Motor neuron (in vitro differentiated cells): ENCODE measurements around the gene CEP55. TPM values are rescaled to one million over a fixed set of nuclear protein-coding genes. Genes with fewer than 3 reads are reported as not detected.

ENCODE experiments used
- ATAC-seq, 8 experiments: fragments of 200-7000 bp; cut with Tn5 transposase; replicated peaks in 6 of 8; 2 replicates each; pipeline ENCODE4 v1.8.0; 2021; ENCODE audit warnings: mild to moderate bottlenecking in 8 of 8, moderate library complexity in 8 of 8
- H3K27ac ChIP-seq, 2 donors: fragments of 250-450 bp; sonication (Bioruptor Pico); 2 replicates each; pipeline ENCODE4 v1.9.0; 2021; ENCODE audit warnings: antibody characterized with exemption in 2 of 2, mild to moderate bottlenecking in 2 of 2, moderate library complexity in 1 of 2
- H3K4me1 ChIP-seq, 2 donors: fragments of 250-450 bp; sonication (Bioruptor Pico); replicated peaks in 1 of 2; 2 replicates each; pipeline ENCODE4 v1.6.1; 2021; ENCODE audit warnings: antibody characterized with exemption in 2 of 2, mild to moderate bottlenecking in 2 of 2, moderate library complexity in 1 of 2
- H3K4me3 ChIP-seq, 5 donors: fragments of 250-450 bp; sonication (Bioruptor Pico); 2 replicates each; pipeline ENCODE4 v1.9.0; 2021; ENCODE audit warnings: antibody characterized with exemption in 5 of 5, mild to moderate bottlenecking in 5 of 5, moderate library complexity in 4 of 5
- WGBS, 10 experiments: fragments of 450-650 bp; shearing (Covaris generic); methylation state at CpG; one replicate each; pipeline ENCODE4 v1.0.0; 2022; 5-methylcytosine and 5-hydroxymethylcytosine counted together
- in situ Hi-C, 9 experiments: fragments of 400-800 bp; cut with MboI; loops; one replicate each; pipeline ENCODE4 v1.15.0; 2021; ENCODE audit warnings: low sequenced_read_pairs in 9 of 9, low pct_unique_long_range_greater_than_20kb in 2 of 9; ENCODE audit not compliant: unreplicated experiment in 9 of 9
- total RNA-seq, 8 experiments: library from RNA; unstranded; fragments of 300-600 nt; gene quantifications; 2 replicates each; pipeline versions ENCODE4 v1.2.3 to v1.2.4, GENCODE V29; 2022

CEP55 gene
- total RNA-seq, 8 experiments from 2014 or later = 0.36 to 21.1 (median 1.4) TPM

DNA sequence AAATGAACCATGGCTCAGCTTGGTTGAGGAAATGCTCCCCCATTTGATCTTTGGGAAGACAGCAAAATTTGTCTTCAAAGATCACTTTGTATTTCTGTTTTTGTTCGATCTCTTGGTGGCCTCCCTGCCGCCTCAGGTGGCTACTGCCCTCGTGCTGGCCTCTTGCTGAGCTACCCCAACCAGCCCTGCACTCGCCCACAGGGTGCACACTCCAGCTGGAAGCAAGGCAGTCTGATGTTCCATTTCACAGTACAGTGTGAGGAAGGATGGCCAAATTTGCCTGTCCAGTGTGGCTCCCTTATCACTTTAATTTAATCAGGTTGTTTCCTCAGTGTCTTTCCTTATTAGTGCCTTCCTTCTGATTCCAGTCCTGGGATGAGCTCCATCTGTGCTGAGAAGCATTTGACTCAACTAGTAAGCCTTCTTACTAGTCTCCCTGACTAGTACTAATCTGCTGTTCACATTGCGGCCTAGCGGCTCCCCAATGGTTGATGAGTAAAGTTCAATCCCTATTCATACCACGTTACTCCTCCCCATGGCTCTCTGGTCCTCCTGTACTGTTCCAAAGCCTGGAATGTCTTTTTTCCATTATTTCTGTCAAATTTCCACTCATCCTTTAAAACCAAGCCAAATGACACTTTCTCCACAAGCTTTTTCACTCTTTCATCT is 22.5 kb upstream of the CEP55 start:
- Histone ChIP-seq H3K4me3 (no peak overlapping the region), H3K27ac (no peak overlapping the region), H3K4me1 (peaks cover 0 to 5% of the 10 kb centered on the region in 2 donors)
- WGBS, 10 experiments = 50 to 100% (median 67%) methylated on average over 2 to 7 of the region's 7 CpGs
- no peak for ATAC-seq
- in situ Hi-C loops = no loop called here

DNA sequence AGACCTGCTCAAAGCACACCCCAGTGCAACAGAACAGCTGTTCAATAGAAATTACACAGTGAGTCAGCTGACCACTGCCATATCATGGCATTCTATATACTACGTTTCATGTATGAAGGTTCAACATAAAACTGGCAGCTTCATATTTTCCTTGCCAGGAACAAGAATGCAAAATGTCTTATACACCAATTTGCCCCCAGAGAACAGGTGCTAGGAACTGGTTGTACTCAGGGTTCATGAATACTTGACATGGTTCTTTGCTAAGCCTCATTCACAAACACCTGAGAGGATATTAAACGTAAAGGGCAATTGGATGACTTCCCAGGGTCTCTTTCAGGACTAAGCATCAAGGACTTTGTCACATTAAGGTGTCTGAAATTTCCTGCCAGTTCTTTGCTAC is 21.2 kb upstream of the CEP55 start:
- H3K4me3 ChIP-seq = no peak overlapping the region
- ATAC-seq = no peak
- no peak overlapping the region for H3K27ac ChIP-seq
- H3K4me1 ChIP-seq = peaks cover 0 to 5% of the 10 kb centered on the region in 2 donors
- in situ Hi-C loops = loop anchor here in 3 of 9 experiments (25.0 kb wide), 2 partner anchors 88 to 388 kb away; no protein-coding TSS in a partner anchor
- WGBS, 10 experiments = 33 to 100% (median 83%) methylated on average over 1 to 2 of the region's 2 CpGs; no CpG with 5 or more reads in 4 of the 10 experiments

DNA sequence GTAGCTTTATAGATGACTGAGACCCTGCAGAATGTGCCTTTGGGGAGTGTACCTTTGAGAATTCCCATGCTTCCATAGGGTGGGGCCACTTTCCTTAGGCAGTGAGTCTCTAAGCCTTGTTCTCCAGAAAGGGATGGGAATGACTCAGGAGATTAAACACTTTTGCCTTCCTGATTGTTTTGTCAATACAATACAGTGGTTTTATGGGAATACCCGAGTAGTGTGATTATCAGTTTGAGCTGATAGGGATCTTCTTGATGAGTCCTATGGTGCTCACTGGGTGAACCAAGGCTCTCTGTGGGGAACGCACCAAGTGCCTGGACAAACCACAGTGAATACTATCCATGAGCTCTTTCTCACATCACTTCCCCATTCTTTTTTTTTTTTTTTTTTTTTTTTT is 20.5 kb upstream of the CEP55 start:
- Histone ChIP-seq H3K4me1 (peaks cover 0 to 5% of the 10 kb centered on the region in 2 donors), H3K27ac (no peak overlapping the region), H3K4me3 (no peak overlapping the region)
- 0 to 100% (median 63%) methylated on average over 1 to 2 of the region's 2 CpGs; no CpG with 5 or more reads in 1 of the 10 experiments for WGBS, 10 experiments
- in situ Hi-C loops = loop anchor here in 3 of 9 experiments (25.0 kb wide), 2 partner anchors 89 to 389 kb away; no protein-coding TSS in a partner anchor
- ATAC-seq = peak in 2 of 8 experiments; percentile 27 to 60

DNA sequence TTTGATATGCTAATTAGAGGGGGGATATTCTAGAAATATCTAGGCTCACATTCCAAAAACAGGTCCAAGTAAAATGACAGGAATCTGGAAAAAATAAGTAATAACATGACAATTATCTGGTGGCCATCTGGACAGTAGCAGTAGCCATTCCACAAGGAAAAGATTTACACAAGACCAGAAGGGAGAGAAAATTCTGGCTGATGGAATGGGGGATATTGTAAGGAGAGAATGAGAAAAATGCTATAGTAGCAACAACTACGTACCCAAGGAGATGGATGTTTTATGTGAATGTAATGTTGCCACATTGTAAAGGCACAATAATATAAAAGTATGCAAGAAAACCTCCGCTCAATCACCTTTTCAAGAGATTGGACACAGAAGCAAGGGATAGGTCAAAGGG is 19.7 kb upstream of the CEP55 start:
- ATAC-seq = no peak
- in situ Hi-C loops = loop anchor here in 3 of 9 experiments (25.0 kb wide), 2 partner anchors 89 to 389 kb away; no protein-coding TSS in a partner anchor

DNA sequence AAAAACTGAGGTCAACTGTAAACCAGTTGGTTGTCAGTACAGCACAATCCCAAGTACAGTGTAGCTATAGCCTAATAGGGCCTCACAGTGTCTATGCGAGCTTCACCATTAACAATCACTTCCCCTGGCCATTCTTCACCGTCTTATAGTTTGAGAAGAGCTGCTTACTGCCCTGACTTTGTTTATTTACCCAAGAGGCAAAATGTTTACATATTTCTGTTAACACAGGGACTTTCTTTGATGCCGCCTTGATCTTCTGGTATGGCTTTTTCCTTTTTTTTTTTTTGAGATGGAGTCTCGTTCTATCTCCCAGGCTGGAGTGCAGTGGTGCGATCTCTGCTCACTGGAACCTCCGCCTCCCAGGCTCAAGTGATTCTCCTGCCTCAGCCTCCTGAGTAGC is 17.5 kb upstream of the CEP55 start:
- in situ Hi-C loops = loop anchor here in 3 of 9 experiments (25.0 kb wide), 2 partner anchors 92 to 392 kb away; no protein-coding TSS in a partner anchor
- no peak overlapping the region for H3K4me3 ChIP-seq
- H3K4me1 ChIP-seq = peaks cover 0 to 6% of the 10 kb centered on the region in 2 donors
- no peak for ATAC-seq
- no peak overlapping the region for H3K27ac ChIP-seq
- 45 to 100% (median 72%) methylated on average over 2 to 6 of the region's 6 CpGs; no CpG with 5 or more reads in 1 of the 10 experiments for WGBS, 10 experiments

More for the DNA sequence above, 19.7 kb upstream of the CEP55 start:
- Histone ChIP-seq H3K4me1 (peaks cover 0 to 11% of the 10 kb centered on the region in 2 donors), H3K4me3 (no peak overlapping the region), H3K27ac (no peak overlapping the region)
- 17 to 100% (median 92%) methylated on average over 1 to 2 of the region's 2 CpGs for WGBS, 10 experiments

DNA sequence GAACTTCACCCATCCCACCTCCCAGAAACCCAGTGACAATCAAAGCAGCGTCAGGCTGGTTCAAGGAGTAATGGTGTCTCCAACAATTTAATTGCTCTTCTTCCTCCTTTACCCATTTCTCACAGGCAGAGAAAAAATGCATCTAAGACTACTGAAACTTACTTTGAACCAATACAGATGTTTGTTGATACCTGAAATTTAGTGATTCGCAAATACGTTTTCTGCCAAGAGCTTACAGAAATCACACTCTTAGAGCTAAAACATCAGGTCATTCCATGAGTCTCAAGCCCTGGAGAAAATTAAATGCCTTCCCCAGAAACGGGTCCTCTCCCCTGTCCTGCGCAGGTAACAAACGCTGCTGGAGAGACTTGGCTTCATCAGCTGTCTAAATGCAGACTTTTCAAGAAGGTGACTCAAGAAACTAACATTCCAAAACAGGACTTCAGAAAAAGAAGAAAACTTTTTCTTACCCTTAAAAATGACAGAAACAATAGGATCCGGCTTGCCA is 14.7 kb upstream of the CEP55 start:
- 0 to 53% (median 37%) methylated on average over 1 to 7 of the region's 7 CpGs; no CpG with 5 or more reads in 2 of the 10 experiments for WGBS, 10 experiments
- H3K4me3 ChIP-seq = peak overlapping the region in 4 of 5 donors; percentile 27 to 38 (median 35)
- peaks cover 0 to 6% of the 10 kb centered on the region in 2 donors for H3K4me1 ChIP-seq
- ATAC-seq = peak in 4 of 8 experiments; percentile 1 to 28 (median 6)
- in situ Hi-C loops = loop anchor here in 8 of 9 experiments (10.0 to 25.0 kb wide), 4 partner anchors 94 to 394 kb away; no protein-coding TSS in a partner anchor
- H3K27ac ChIP-seq = no peak overlapping the region

DNA sequence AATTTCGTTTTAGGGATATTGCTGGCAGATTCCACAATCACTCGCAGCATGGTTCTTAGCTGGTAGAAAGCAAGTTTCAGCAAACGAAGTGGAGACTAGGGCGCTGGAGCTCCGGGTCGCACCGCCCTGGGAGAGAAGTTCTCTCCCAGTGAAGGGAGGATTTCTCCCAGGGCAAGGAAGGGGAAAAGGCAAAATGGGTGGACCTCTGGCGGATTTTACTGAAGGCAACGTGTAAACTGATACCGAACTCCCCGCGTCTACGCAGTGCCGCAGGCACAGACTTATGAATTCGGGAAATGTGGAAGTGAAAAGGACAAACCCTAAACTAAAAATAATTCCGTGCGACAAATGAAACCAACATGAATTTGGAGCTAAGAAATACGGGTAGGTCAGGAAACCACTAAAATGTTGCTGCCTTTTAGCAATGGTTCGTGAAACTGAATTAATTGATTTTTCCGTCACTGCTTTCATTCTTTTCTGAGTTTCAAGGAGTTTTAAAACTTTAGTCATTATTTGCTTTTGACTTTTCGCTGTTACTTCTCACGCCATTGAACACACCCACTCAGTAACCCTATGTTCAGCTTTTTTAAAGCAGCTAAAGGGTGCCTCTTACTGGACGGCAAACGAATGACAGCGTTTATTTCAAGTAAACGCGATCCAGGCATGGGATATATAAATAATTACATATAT is 14.1 kb upstream of the CEP55 start, which contains the start of gene MYOF:
MYOF (minus strand) TSS at position 190 of the 690 bp plus-strand sequence; CDS start at position 50, 140 bp downstream.
- in situ Hi-C loops = loop anchor here in 8 of 9 experiments (10.0 to 25.0 kb wide), 4 partner anchors 95 to 395 kb away; no protein-coding TSS in a partner anchor
- Histone ChIP-seq H3K4me3 (peak within 1 kb of the TSS; percentile 17 to 38 (median 33)), H3K4me1 (peaks cover 0 to 6% of the 10 kb centered on the region in 2 donors), H3K27ac (no peak within 1 kb of the TSS)
- peak; percentile 65 to 89 (median 79) for ATAC-seq
- WGBS, 10 experiments = 0 to 2% (median 1%) methylated on average over 10 to 27 of the region's 27 CpGs; no CpG with 5 or more reads in 1 of the 10 experiments

DNA sequence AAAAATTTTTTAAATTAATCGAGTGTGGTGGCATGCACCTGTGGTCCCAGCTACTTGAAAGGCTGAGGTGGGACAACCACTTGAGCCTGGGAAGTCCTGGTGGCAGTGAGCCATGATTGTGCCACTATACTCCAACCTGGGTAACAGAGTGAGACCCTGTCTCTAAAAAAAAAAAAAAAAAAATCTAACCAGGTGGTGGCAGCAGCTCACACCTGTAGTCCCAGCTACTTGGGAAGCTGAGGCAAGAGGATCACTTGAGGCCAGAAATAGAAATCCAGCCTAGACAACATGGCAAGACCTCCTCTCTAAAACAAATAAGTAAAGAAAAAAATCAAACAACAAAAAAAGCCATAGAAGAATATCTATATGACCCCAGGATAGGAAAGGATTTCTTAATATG is 10.7 kb upstream of the CEP55 start:
- no peak for ATAC-seq
- Histone ChIP-seq H3K4me1 (peaks cover 0 to 6% of the 10 kb centered on the region in 2 donors), H3K27ac (no peak overlapping the region), H3K4me3 (no peak overlapping the region)
- in situ Hi-C loops = loop anchor here in 8 of 9 experiments (10.0 to 25.0 kb wide), 4 partner anchors 98 to 398 kb away; no protein-coding TSS in a partner anchor
- WGBS, 10 experiments = 0 to 43% (median 0%) methylated on average over 1 of the region's 1 CpG; no CpG with 5 or more reads in 6 of the 10 experiments

DNA sequence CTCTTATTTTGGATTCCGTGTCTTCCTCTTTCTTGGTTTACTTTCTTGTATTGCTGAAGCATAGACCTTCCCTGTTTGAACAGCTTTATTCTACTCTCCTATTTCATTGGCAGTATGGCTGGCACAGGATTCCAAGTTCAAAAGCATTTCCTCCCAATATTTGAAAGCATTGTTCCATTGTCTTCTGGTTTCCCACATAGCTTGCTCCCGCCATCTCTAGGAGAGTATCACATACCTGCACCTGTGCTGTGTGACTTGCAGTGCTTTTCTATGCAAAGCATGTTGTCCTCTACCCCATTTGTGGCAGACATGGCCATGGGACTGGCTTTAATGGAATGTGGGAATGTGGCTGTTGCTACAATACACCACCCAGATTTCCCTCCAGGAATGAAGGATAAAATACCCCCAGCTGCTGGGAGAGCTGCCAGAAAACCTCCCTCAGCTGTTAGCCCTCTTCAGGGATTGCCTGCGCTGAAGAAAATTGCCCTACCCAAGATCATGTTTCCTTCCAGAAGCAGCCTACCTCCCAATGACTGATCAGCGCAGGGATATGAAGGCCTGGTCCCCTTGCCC is 7.4 kb upstream of the CEP55 start:
- in situ Hi-C loops = loop anchor here in 8 of 9 experiments (10.0 to 25.0 kb wide), 4 partner anchors 102 to 402 kb away; no protein-coding TSS in a partner anchor
- Histone ChIP-seq H3K4me3 (no peak overlapping the region), H3K27ac (no peak overlapping the region), H3K4me1 (no peaks in the 10 kb centered on the region)
- no peak for ATAC-seq
- 50 to 100% (median 80%) methylated on average over 1 to 4 of the region's 4 CpGs; no CpG with 5 or more reads in 1 of the 10 experiments for WGBS, 10 experiments

DNA sequence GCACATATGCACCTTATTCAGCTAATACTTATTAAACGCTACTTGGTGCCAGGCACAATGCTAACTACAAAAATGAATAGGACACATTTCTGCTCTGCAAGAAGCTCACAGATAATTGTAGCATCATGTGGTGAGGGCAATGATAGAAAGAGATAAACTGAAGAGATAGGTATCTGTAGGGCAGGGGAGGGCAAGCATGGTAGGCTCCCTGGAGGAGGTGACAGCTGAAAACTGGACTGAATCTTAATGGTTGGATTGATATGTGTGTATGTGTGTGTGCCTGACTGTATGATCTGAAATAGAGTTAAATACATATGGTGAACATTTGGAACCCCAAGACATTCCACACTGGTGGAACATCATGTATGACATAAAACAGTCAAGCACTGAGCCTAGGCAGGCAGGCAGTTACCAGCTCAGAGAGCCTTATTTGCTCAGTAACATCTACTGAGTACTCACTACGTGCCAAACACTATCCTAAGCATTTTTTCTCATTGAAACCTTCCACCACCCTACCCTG is 4.8 kb upstream of the CEP55 start:
- no peak for ATAC-seq
- WGBS, 10 experiments = 29 to 100% (median 78%) methylated on average over 1 to 2 of the region's 2 CpGs; no CpG with 5 or more reads in 1 of the 10 experiments
- Histone ChIP-seq H3K27ac (no peak overlapping the region), H3K4me3 (no peak overlapping the region), H3K4me1 (no peaks in the 10 kb centered on the region)
- in situ Hi-C loops = loop anchor here in 3 of 9 experiments (25.0 kb wide), 2 partner anchors 104 to 404 kb away; no protein-coding TSS in a partner anchor

DNA sequence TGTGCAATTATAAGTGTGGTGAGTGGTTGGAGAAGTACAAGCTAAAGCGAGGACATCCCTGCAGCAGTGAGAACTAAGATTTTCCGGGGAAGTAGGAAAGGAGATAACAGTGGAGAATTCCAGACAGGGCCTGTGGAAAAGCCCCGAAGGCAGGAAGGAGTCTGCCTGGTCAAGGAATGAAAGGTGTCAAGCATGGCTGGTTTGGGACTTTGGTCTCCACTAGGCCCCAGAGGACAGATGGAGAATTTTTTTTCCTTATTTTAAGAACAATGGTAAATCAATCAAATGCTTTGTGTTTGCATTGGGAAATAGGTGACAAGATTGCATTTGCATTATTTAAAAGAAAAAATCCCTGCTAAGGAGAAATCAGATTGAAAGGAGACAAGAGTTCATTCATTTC is 3.2 kb upstream of the CEP55 start:
- ATAC-seq = no peak
- peaks cover 0 to 2% of the 10 kb centered on the region in 2 donors for H3K4me1 ChIP-seq
- in situ Hi-C loops = loop anchor here in 3 of 9 experiments (25.0 kb wide), 2 partner anchors 106 to 406 kb away; no protein-coding TSS in a partner anchor
- WGBS, 10 experiments = 50 to 100% (median 75%) methylated on average over 1 to 3 of the region's 3 CpGs; no CpG with 5 or more reads in 2 of the 10 experiments
- no peak overlapping the region for H3K27ac ChIP-seq
- no peak overlapping the region for H3K4me3 ChIP-seq

DNA sequence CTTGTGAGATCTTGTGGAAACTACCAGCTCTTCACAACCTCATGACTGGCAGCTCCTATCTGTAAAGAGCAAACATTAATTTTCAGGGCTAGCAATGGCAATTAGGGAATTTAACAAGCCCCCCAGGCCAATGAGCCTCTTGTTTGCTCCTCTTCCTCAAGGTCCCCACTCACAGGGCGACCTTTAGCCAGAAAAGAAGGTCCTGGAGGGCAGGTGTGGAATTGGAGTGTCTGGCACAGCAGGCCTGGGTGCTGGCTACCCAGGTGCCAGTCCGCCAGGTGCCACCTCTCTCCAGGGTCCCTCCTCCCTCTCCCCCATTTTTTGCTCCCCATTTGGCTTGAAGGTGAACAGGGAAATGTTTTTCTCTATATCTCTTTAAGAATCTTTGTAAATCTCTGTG is 1.9 kb upstream of the CEP55 start:
- peaks cover 0 to 2% of the 10 kb centered on the region in 2 donors for H3K4me1 ChIP-seq
- ATAC-seq = no peak
- no peak overlapping the region for H3K27ac ChIP-seq
- 86 to 100% (median 100%) methylated on average over 1 to 2 of the region's 2 CpGs; no CpG with 5 or more reads in 4 of the 10 experiments for WGBS, 10 experiments
- in situ Hi-C loops = loop anchor here in 3 of 9 experiments (25.0 kb wide), 2 partner anchors 107 to 407 kb away; no protein-coding TSS in a partner anchor
- no peak overlapping the region for H3K4me3 ChIP-seq
